Measurements from ENCODE around the gene COG5.
"Not testable (repeated sequence)": the region's sequence is repeated elsewhere in the genome, so short reads cannot be mapped to it uniquely, and the experiment has no call there.

DNA sequence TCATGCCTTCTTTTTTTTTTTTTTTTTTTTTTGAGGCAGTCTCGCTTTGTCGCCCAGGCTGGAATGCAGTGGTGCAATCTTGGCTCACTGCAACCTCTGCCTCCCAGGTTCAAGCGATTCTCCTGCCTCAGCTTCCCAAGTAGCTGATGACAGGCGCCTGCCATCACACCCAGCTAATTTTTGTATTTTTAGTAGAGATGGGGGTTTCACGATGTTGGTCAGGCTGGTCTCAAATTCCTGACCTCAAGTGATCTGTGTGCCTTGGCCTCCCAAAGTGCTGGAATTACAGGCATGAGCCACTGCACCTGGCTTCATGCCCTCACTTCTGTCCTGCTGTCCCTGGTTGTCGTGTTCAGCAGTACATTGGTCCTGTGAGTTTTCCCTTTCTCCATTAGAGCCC lies 342.9 kb downstream of the COG5 start:
- not testable (repeated sequence) for TF ChIP-seq CTCF, POLR2A (IDR thresholded peaks at IDR 0.05)
